Measurements from ENCODE around the gene NDUFB2.
"Not testable (repeated sequence)": the region's sequence is repeated elsewhere in the genome, so short reads cannot be mapped to it uniquely, and the experiment has no call there.

NDUFB2 gene

GRCh38 chr7:140689199-140690152, 7.0 kb upstream of the NDUFB2 start:
- no peak for FAIRE-seq
- DNase-seq (ENCODE audit: low spot score), result no peak

- FAIRE-seq (no peak), DNase-seq (ENCODE audit: low spot score) (no peak)
Observed at GRCh38 chr7:140691376-140692045, 5.0 kb upstream of the NDUFB2 start.

- not testable (repeated sequence) for FAIRE-seq; DNase-seq (ENCODE audit: low spot score)
Observed at GRCh38 chr7:140693849-140694248, 2.7 kb upstream of the NDUFB2 start.

GRCh38 chr7:140694592-140694991, 1.9 kb upstream of the NDUFB2 start:
- DNase-seq (ENCODE audit: low spot score), result no peak
- FAIRE-seq, result no peak

GRCh38 chr7:140695381-140695780, 1.1 kb upstream of the NDUFB2 start:
- FAIRE-seq (no peak), DNase-seq (ENCODE audit: low spot score) (no peak)

- no peak for FAIRE-seq
- peak; percentile 77 for DNase-seq (ENCODE audit: low spot score)
Observed at GRCh38 chr7:140696024-140696679, 356 bp upstream of the NDUFB2 start.

GRCh38 chr7:140697447-140698143, 1.1 kb downstream of the NDUFB2 start:
- FAIRE-seq, result no peak
- DNase-seq (ENCODE audit: low spot score), result peak; percentile 57

- FAIRE-seq (no peak), DNase-seq (ENCODE audit: low spot score) (no peak)
Observed at GRCh38 chr7:140698477-140698876, 2.0 kb downstream of the NDUFB2 start.

- DNase-seq (ENCODE audit: low spot score) (no peak), FAIRE-seq (no peak)
Observed at GRCh38 chr7:140702774-140703173, 6.3 kb downstream of the NDUFB2 start.

- no peak for DNase-seq (ENCODE audit: low spot score)
- no peak for FAIRE-seq
Observed at GRCh38 chr7:140704205-140704604, 7.7 kb downstream of the NDUFB2 start.

GRCh38 chr7:140707132-140707531, 10.6 kb downstream of the NDUFB2 start:
- DNase-seq (ENCODE audit: low spot score), result no peak
- no peak for FAIRE-seq

GRCh38 chr7:140708764-140709163, 12.3 kb downstream of the NDUFB2 start:
- not testable (repeated sequence) for DNase-seq (ENCODE audit: low spot score); FAIRE-seq

GRCh38 chr7:140712392-140712791, 15.9 kb downstream of the NDUFB2 start:
- DNase-seq (ENCODE audit: low spot score); FAIRE-seq: not testable (repeated sequence)

- FAIRE-seq, result no peak
- DNase-seq (ENCODE audit: low spot score), result no peak
Observed at GRCh38 chr7:140714331-140715040, 18.0 kb downstream of the NDUFB2 start.

- FAIRE-seq (peak; percentile 77), DNase-seq (ENCODE audit: low spot score) (peak; percentile 53)
Observed at GRCh38 chr7:140719721-140720120, 23.2 kb downstream of the NDUFB2 start.

- FAIRE-seq (peak; percentile 87), DNase-seq (ENCODE audit: low spot score) (peak; percentile 33)
Observed at GRCh38 chr7:140722254-140722653, 25.7 kb downstream of the NDUFB2 start.

GRCh38 chr7:140723006-140723405, 26.5 kb downstream of the NDUFB2 start:
- no peak for DNase-seq (ENCODE audit: low spot score)
- FAIRE-seq, result no peak

GRCh38 chr7:140723574-140723973, 27.1 kb downstream of the NDUFB2 start:
- DNase-seq (ENCODE audit: low spot score) (no peak), FAIRE-seq (no peak)

- DNase-seq (ENCODE audit: low spot score), result no peak
- no peak for FAIRE-seq
Observed at GRCh38 chr7:140724706-140725105, 28.2 kb downstream of the NDUFB2 start.

- peak; percentile 50 for FAIRE-seq
- DNase-seq (ENCODE audit: low spot score), result no peak
Observed at GRCh38 chr7:140726281-140726680, 29.8 kb downstream of the NDUFB2 start.

- FAIRE-seq, result no peak
- DNase-seq (ENCODE audit: low spot score), result no peak
Observed at GRCh38 chr7:140732416-140732815, 35.9 kb downstream of the NDUFB2 start.
